Measurements from ENCODE around the gene ELF2.

DNA sequence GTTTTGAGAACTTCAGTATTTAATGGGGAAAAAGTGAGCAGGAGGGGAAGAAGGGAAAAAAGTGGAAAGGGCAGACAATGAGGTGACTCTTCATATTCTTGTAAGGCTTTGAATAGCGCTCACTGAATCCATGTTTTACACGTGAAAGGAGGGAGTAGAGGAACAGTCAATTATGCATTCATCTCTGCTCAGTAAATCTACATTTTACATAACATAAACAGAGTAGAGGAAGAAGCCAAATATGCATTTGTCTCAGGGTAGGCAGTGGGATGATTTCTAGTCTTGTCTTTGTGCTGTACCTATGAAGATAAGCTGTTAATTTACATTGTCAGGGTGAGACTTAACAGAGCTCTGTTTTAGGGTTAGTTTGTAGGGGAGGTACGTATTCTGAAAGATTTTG, 19.4 kb upstream of the ELF2 start:
- TF ChIP-seq, protein P1, sequence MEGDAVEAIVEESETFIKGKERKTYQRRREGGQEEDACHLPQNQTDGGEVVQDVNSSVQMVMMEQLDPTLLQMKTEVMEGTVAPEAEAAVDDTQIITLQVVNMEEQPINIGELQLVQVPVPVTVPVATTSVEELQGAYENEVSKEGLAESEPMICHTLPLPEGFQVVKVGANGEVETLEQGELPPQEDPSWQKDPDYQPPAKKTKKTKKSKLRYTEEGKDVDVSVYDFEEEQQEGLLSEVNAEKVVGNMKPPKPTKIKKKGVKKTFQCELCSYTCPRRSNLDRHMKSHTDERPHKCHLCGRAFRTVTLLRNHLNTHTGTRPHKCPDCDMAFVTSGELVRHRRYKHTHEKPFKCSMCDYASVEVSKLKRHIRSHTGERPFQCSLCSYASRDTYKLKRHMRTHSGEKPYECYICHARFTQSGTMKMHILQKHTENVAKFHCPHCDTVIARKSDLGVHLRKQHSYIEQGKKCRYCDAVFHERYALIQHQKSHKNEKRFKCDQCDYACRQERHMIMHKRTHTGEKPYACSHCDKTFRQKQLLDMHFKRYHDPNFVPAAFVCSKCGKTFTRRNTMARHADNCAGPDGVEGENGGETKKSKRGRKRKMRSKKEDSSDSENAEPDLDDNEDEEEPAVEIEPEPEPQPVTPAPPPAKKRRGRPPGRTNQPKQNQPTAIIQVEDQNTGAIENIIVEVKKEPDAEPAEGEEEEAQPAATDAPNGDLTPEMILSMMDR (IDR thresholded peaks at IDR 0.05) = no peak
- TF ChIP-seq, protein P2, sequence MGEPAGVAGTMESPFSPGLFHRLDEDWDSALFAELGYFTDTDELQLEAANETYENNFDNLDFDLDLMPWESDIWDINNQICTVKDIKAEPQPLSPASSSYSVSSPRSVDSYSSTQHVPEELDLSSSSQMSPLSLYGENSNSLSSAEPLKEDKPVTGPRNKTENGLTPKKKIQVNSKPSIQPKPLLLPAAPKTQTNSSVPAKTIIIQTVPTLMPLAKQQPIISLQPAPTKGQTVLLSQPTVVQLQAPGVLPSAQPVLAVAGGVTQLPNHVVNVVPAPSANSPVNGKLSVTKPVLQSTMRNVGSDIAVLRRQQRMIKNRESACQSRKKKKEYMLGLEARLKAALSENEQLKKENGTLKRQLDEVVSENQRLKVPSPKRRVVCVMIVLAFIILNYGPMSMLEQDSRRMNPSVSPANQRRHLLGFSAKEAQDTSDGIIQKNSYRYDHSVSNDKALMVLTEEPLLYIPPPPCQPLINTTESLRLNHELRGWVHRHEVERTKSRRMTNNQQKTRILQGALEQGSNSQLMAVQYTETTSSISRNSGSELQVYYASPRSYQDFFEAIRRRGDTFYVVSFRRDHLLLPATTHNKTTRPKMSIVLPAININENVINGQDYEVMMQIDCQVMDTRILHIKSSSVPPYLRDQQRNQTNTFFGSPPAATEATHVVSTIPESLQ (CRISPR knock-in tag; IDR thresholded peaks at IDR 0.05) = no peak
- TF ChIP-seq ZNF263 (CRISPR knock-in tag; IDR thresholded peaks at IDR 0.05; ENCODE audit: low read depth) (no peak), TEAD4 (CRISPR knock-in tag; IDR thresholded peaks at IDR 0.05) (no peak)
- TF ChIP-seq, protein P3, sequence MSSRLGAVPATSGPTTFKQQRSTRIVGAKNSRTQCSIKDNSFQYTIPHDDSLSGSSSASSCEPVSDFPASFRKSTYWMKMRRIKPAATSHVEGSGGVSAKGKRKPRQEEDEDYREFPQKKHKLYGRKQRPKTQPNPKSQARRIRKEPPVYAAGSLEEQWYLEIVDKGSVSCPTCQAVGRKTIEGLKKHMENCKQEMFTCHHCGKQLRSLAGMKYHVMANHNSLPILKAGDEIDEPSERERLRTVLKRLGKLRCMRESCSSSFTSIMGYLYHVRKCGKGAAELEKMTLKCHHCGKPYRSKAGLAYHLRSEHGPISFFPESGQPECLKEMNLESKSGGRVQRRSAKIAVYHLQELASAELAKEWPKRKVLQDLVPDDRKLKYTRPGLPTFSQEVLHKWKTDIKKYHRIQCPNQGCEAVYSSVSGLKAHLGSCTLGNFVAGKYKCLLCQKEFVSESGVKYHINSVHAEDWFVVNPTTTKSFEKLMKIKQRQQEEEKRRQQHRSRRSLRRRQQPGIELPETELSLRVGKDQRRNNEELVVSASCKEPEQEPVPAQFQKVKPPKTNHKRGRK (CRISPR knock-in tag; IDR thresholded peaks at IDR 0.05; ENCODE audit: borderline replicate concordance) = no peak

All from WTC11 (cell line).